ENCODE data around the gene THBS1.

GRCh38 chr15:39564972-39565665 lies 15.8 kb upstream of the THBS1 start:
- TF ChIP-seq CTCF (IDR thresholded peaks at IDR 0.05; ENCODE audit: poor library complexity) = no peak
- no peak for TF ChIP-seq EZH2phosphoT487 (IDR thresholded peaks at IDR 0.05; ENCODE audit: low read depth, severe bottlenecking, unreplicated experiment)
- TF ChIP-seq EZH2 (IDR thresholded peaks at IDR 0.05; ENCODE audit: borderline replicate concordance) = no peak
